Skeletal muscle cell (primary cell): ENCODE measurements around the gene JMJD8.
"Not testable (repeated sequence)": the region's sequence is repeated elsewhere in the genome, so short reads cannot be mapped to it uniquely, and the experiment has no call there.

Source experiments
- DNase-seq: peaks from one replicate; pipeline ENCODE4 v3.0.0-alpha.2; 2010; ENCODE audit warnings: low read depth
- H3K4me3 ChIP-seq: 2 replicates; pipeline ENCODE4 v1.5.1; 2011; ENCODE audit warnings: low read depth, mild to moderate bottlenecking, control low read depth, low read length, moderate library complexity

The JMJD8 gene

GRCh38 chr16:694187-694862 lies 10.2 kb upstream of the JMJD8 start:
- no peak overlapping the region for H3K4me3 ChIP-seq
- DNase-seq: no peak

GRCh38 chr16:693766-694165 lies 9.6 kb upstream of the JMJD8 start:
- H3K4me3 ChIP-seq: no peak overlapping the region
- DNase-seq: no peak

- no peak overlapping the region for H3K4me3 ChIP-seq
- no peak for DNase-seq
Observed at GRCh38 chr16:693364-693763, 9.2 kb upstream of the JMJD8 start.

GRCh38 chr16:692356-693108 lies 8.4 kb upstream of the JMJD8 start:
- no peak for DNase-seq
- no peak overlapping the region for H3K4me3 ChIP-seq

GRCh38 chr16:691242-691641 lies 7.1 kb upstream of the JMJD8 start:
- not testable (repeated sequence) for DNase-seq, H3K4me3 ChIP-seq

GRCh38 chr16:689175-689897 lies 5.2 kb upstream of the JMJD8 start:
- DNase-seq: no peak
- H3K4me3 ChIP-seq: peak overlapping the region; percentile 77

GRCh38 chr16:687499-687898 lies 3.4 kb upstream of the JMJD8 start:
- no peak overlapping the region for H3K4me3 ChIP-seq
- DNase-seq: no peak

GRCh38 chr16:686459-687260 lies 2.5 kb upstream of the JMJD8 start:
- H3K4me3 ChIP-seq: no peak overlapping the region
- no peak for DNase-seq

GRCh38 chr16:685967-686366 lies 1.8 kb upstream of the JMJD8 start:
- DNase-seq: no peak
- H3K4me3 ChIP-seq: no peak overlapping the region

GRCh38 chr16:684961-685696 lies 995 bp upstream of the JMJD8 start:
- DNase-seq: no peak
- H3K4me3 ChIP-seq: no peak overlapping the region

GRCh38 chr16:683396-684070 lies 601 bp downstream of the JMJD8 start:
- DNase-seq: no peak
- H3K4me3 ChIP-seq: peak overlapping the region; percentile 68

- no peak for DNase-seq
- peak overlapping the region; percentile 68 for H3K4me3 ChIP-seq
Observed at GRCh38 chr16:682493-683395, 1.4 kb downstream of the JMJD8 start.

- DNase-seq: no peak
- peak overlapping the region; percentile 86 for H3K4me3 ChIP-seq
Observed at GRCh38 chr16:681746-682427, 2.2 kb downstream of the JMJD8 start.

- peak overlapping the region; percentile 86 for H3K4me3 ChIP-seq
- DNase-seq: no peak
Observed at GRCh38 chr16:680967-681745, 3.0 kb downstream of the JMJD8 start.

- no peak for DNase-seq
Observed at GRCh38 chr16:680625-680945, 3.5 kb downstream of the JMJD8 start.

GRCh38 chr16:679814-680624 lies 4.1 kb downstream of the JMJD8 start, which contains the start of gene STUB1:
Gene STUB1, plus strand, starts transcription at chr16:680410. Its CDS starts 116 bp downstream, at chr16:680526.
- peak within 1 kb of the TSS; percentile 86 for H3K4me3 ChIP-seq
- DNase-seq: no peak

More at GRCh38 chr16:680625-680945, 3.5 kb downstream of the JMJD8 start:
- H3K4me3 ChIP-seq: peak overlapping the region; percentile 86
